Activated naive CD4-positive, alpha-beta T cell treated with anti-CD3 and anti-CD28 coated beads, Interleukin-2, amount 10 ng/mL, durations not matched to agents 5 hours and 36 hours (primary cell): ENCODE data around the gene TLE5. TPM values are rescaled to one million over a fixed set of nuclear protein-coding genes. Genes with fewer than 3 reads are reported as not detected.

Experiments
- total RNA-seq, 2 experiments: library from RNA; stranded (reverse); gene quantifications; one replicate each; pipeline ENCODE4 v1.2.3, GENCODE V29; 2021

TLE5 gene
- 100 to 1,000 TPM; 817 to 819 TPM for total RNA-seq

GRCh38 chr19:3062165-3063105 lies at the start of gene TLE5:
Gene TLE5, minus strand, starts transcription at chr19:3062495. Its CDS starts 295 bp downstream, at chr19:3062200.

GRCh38 chr19:3029065-3029923 lies 33.0 kb downstream of the TLE5 start, which contains the start of gene TLE2:
Gene TLE2, minus strand, starts transcription at chr19:3029280. Its CDS starts 376 bp downstream, at chr19:3028904.

Other genes with a start within 250 kb of the TLE5 start
- gene ZNF554, start 242.6 kb downstream of the TLE5 start, total RNA-seq: 1 to 10 TPM; 3.3 to 3.8 TPM
- 1 to 10 TPM; 3.9 to 4.3 TPM for gene ZNF555, start 221.0 kb downstream of the TLE5 start, total RNA-seq
- not detected for gene ZNF556, start 195.2 kb downstream of the TLE5 start, total RNA-seq
- 1 to 10 TPM; 3.5 to 3.8 TPM for gene ZNF57, start 161.6 kb downstream of the TLE5 start, total RNA-seq
- gene ZNF77, start 117.5 kb downstream of the TLE5 start, total RNA-seq: 1 to 10 TPM; 3.8 to 4.3 TPM
- 1 to 10 TPM; 1.2 to 2.1 TPM for gene TLE6, start 84.9 kb downstream of the TLE5 start, total RNA-seq
- 1 to 10 TPM; 1.1 to 1.9 TPM for gene TLE2, start 33.2 kb downstream of the TLE5 start, total RNA-seq
- under 1 TPM; 0.88 to 0.89 TPM for gene GNA11, start 31.9 kb upstream of the TLE5 start, total RNA-seq
- gene GNA15, start 73.5 kb upstream of the TLE5 start, total RNA-seq: 10 to 100 TPM; 36.5 to 37.4 TPM
- 100 to 1,000 TPM; 224 to 233 TPM for gene S1PR4, start 116.3 kb upstream of the TLE5 start, total RNA-seq
- gene NCLN, start 123.4 kb upstream of the TLE5 start, total RNA-seq: 10 to 100 TPM; 55.2 to 55.6 TPM
- under 1 TPM; 0.10 to 0.43 TPM for gene CELF5, start 162.2 kb upstream of the TLE5 start, total RNA-seq